Fibroblast of gingiva (primary cell): ENCODE data around the gene KRTAP5-10.
"Not testable (repeated sequence)": the region's sequence is repeated elsewhere in the genome, so short reads cannot be mapped to it uniquely, and the experiment has no call there.

Experiments used
- DNase-seq: peaks from one replicate; pipeline ENCODE4 v3.0.0-alpha.2; 2011; ENCODE audit warnings: low read depth

Gene KRTAP5-10

GRCh38 chr11:71611218-71611910 lies 46.0 kb downstream of the KRTAP5-10 start:
- DNase-seq, result not testable (repeated sequence)

GRCh38 chr11:71613931-71614330 lies 48.6 kb downstream of the KRTAP5-10 start:
- DNase-seq, result not testable (repeated sequence)

GRCh38 chr11:71614366-71614917 lies 49.1 kb downstream of the KRTAP5-10 start:
- DNase-seq, result not testable (repeated sequence)

- not testable (repeated sequence) for DNase-seq
These were observed 49.6 kb downstream of the KRTAP5-10 start for GRCh38 chr11:71615003-71615402.
